ENCODE results near the gene MAP2.

Gene MAP2

DNA sequence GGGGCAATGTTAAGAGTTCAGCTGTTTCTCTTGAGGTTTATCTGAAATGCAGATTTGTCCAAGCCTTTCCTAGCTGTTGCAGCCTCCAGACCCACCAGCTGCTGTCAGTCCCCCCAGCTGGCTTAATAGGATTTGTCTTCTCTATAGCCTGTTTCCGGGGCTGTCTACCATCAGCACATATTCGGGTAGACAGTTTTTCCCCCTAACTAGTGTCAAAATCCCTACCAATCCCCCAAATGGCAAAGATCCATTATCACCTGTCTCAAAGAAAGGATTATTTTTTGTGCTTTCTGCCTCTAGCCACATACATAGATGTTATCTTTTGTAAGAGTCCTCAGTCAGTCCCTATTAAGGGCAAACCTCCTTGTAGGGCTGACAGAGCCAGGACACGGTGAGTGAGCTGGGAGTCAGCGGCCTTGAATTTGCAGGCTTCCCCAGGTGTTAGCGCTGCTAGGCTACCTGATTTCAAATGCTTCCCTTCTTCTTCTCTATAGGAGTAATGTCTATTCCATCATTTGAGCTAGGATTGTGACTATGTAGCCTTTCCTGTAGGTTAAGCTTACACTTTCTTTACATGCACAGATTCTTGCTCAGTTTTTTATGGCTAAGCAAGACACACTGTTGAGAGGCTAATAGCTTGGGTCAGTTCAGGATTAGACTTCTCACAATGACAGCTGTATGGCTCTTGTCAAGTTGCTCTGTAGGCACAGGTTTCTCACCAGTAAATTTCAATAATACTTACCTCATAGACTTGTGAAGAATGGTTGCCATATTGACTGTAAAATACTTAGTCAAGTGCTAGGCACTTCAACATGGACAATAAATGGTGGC is 176.7 kb downstream of the MAP2 start:
- DNase-seq: no peak

DNA sequence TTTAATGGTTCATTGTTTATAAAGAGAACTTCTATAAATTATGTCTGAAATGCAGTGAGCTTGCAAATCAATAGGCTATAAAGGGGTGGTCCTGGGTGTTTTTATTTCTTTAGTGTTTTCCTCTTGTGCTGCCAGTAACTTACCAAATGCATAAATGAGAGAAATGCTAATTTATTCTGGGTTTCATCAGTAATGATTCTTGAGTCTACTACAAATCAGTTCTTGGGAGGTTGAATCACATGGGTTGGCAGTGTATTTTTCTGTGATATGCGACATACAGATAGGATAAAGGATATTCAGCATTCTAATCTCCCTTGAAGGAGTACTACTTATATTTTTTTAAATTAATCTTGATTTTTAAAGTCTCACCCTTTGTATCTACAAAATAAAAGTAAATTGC is 177.7 kb downstream of the MAP2 start:
- DNase-seq: no peak

- no peak for DNase-seq
These were observed 178.4 kb downstream of the MAP2 start for GRCh38 chr2:209602259-209602658.

DNA sequence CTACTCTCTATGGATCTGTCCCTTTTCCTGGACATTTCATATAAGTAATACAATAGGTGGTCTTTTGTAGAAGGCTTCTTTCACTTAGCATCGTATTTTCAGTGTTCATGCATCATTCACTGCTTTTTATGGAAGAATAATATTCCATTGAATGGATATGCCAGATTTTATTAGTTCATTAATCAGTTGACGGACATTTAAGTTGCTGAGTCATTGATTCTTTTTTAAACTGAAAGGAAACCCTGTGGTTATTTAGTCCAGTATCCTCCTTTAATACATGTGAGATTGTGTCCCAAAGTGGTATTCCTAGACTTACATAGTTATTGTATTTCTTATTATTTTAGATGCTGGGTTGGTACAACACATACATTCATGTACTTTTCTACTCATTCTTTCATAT is 185.7 kb downstream of the MAP2 start:
- DNase-seq: no peak

DNA sequence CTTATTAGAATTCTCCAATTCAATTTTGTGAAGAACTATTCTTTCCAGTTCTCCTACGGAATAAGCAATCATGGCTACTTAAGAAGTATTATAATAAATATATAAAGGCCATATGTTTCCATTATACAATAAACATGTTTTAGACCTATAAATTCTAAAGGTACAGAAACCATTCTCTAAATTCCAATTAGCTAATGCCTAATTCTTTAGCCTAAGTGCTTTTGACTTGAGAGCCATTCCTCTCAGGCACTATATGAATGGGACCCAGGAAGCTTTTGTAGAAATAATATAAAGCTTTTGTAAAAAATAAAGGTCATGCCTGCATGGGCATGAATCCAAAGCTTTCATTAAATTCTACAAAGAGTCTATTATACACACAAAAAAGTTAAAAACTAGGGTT is 186.8 kb downstream of the MAP2 start:
- no peak for DNase-seq

- DNase-seq: no peak
These were observed 189.9 kb downstream of the MAP2 start for GRCh38 chr2:209613649-209614305.

DNA sequence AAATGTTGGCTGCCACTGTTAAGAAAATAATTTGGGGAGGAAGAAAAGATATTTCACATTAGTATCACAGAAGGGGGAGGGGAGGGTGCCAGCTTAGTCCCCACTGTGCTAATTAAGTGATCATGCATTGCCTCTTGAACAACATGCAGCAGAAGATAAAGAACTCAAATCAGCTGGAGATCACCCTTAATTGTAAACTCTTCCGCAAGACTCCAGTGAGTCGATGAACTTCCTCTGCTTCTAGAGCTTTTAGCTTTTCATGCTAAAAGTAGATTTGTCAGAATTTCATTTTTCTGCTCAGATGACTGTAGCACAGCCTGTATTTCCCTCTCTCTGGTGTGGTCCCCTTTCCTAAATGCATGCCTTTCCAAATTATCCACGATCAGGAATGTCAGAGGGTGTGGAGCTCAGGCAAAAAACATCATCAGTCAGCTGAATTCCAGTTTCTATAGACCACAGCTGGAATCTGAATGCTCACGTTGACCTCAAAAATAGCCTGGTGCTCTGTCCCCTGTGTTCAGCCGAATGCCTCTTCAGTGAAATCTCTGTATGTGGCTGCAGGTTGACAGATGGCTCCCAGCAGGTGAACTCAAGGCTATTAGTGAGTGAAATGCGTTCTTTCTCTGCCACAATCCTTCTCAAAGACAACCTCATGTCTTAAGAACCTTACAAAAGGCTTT is 191.0 kb downstream of the MAP2 start:
- DNase-seq: no peak

DNA sequence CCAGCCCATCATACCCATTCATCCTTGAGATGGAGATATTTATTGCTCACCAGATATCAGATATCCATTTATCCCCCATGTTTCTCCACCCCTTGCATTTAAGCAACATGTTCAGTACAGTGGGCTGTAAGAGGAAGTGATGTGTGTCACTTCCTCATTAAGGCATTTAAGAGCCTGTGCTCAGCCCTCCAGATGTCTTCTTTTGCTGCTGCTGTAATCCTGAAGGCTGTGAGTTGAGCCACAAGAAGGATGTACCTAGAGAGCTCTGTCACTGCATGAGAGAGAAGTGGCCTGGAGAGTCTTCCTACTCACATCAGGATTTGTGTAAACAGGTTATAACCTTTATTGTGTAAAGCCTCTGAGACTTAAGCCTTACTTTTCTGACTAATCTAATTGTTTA is 195.9 kb downstream of the MAP2 start:
- no peak for DNase-seq

- no peak for DNase-seq
These were observed 200.5 kb downstream of the MAP2 start for GRCh38 chr2:209624192-209624938.

DNA sequence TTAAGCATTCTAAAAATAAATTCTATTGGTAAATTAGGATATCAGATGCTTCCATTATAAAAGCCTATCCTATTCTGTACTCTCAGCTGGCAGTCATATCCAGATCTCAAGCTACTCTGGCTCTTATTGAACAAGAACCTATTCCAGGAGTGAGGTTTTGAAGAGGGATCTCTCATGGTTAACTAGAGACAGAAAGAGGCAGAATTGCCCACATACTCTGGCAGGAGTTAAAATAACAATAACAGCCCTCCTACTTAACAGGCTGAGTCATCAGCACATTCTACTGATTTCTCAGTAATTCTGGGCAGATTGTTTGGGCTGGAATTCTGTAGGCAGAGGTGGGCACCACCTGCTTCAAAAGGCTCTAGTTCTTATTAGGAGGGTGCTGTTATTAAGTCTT is 205.8 kb downstream of the MAP2 start:
- DNase-seq: no peak

GRCh38 chr2:209633911-209634310 is 210.1 kb downstream of the MAP2 start:
- no peak for DNase-seq

GRCh38 chr2:209636076-209636475 is 212.2 kb downstream of the MAP2 start:
- no peak for DNase-seq

GRCh38 chr2:209637293-209637692 is 213.4 kb downstream of the MAP2 start:
- DNase-seq: no peak

- no peak for DNase-seq
These were observed 214.5 kb downstream of the MAP2 start for GRCh38 chr2:209638346-209638745.

DNA sequence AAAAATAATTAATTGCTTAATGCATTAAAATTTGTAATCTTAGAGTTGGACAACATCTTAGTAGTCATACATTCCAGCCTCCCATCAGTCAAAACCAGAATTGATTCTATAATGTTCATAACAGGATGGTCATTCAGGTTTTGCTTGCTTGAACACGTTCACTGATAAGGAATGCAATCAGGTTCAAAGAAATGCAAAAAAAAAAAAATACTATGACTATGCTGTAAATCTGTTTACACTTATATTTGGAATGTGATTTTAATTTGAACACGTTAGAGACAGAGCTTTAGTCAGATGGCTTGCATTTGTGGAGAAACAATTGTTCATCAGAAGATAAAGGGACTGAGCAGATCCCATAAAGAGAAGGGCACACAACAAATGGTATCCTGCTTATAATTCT is 216.5 kb downstream of the MAP2 start:
- no peak for DNase-seq

GRCh38 chr2:209642146-209642820 is 218.4 kb downstream of the MAP2 start:
- no peak for DNase-seq

GRCh38 chr2:209644842-209645241 is 221.0 kb downstream of the MAP2 start:
- DNase-seq: no peak

GRCh38 chr2:209648714-209649113 is 224.9 kb downstream of the MAP2 start:
- DNase-seq: no peak

- DNase-seq: no peak
These were observed 229.3 kb downstream of the MAP2 start for GRCh38 chr2:209653134-209653533.

GRCh38 chr2:209661286-209661894 is 237.5 kb downstream of the MAP2 start:
- no peak for DNase-seq

- DNase-seq: no peak
These were observed 238.2 kb downstream of the MAP2 start for GRCh38 chr2:209662021-209662420.

- DNase-seq: no peak
These were observed 239.3 kb downstream of the MAP2 start for GRCh38 chr2:209663139-209663538.

Data from SHP77 treated with DMSO at 0.1 percent for 48 hours (cell line).